Measurements from ENCODE around the gene RNU5B-1.

Gene RNU5B-1

DNA sequence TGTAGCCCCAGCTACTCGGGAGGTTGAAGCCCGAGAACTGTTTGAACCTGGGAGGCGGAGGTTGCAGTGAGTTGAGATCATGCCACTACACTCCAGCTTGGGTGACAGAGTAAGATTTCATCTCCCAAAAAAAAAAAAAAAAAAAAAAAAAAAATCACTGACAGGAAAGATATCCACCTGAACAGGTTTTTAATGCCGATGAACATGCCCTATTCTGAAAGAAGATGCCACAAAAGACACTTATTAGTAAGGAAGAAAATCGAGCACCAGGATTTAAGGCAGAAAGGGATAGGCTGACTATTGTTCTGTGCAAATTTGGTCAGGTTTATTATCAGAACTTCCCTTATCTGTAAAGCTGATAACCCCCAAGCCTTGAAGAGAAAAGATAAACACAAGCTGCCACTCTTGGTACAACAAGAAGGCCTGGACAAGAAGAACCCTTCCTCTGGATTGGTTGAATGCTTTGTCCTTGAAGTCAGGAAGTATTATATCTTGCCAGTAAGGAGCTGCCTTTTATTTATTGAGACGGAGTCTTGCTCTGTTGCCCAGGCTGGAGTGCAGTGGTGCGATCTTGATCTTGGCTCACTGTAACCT is 15.1 kb upstream of the RNU5B-1 start:
- DNase-seq, result no peak

DNA sequence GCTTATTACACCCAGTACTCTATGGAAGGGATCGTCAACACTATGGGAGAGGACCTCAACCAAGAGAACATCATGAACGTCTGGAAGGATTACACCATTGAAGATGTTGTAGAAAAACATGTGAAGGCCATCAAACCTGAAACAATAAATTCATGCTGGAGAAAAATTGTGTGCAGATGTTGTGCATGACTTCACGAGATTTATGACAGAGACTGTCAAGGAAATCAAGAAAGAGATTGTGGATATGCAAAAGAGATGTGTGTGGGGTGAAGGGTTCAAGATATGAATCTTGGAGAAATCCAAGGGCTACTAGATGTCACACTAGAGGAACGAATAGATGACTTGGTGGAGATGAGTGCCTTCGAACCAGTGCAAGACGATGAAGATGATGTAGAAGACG is 14.2 kb upstream of the RNU5B-1 start:
- DNase-seq, result no peak

DNA sequence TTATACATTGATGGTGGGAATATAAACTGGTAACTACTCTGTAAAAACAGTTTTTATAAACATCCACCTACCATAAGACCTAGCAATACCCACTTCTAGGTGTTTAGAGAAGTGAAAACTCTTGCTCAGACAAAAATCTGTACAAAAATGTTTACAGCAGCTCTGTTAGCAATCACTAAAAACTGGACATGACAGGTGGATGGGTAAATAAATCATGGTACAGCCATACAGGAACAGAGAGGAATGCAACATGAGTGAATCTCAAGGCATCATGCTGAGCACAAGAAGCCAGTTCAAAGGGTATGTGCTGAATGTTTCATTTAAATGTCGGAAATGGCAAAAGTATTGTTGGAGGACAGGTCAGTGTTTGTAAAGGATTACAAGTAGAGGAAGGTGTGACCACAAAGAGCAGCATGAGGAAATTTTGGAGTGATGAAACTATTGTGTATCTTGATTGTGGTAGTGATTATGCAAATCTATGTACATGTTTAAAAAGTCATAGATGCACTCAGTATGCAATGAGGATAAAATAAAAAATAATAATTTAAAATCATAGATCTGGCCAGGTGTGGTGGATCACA is 11.4 kb upstream of the RNU5B-1 start:
- no peak for DNase-seq

DNA sequence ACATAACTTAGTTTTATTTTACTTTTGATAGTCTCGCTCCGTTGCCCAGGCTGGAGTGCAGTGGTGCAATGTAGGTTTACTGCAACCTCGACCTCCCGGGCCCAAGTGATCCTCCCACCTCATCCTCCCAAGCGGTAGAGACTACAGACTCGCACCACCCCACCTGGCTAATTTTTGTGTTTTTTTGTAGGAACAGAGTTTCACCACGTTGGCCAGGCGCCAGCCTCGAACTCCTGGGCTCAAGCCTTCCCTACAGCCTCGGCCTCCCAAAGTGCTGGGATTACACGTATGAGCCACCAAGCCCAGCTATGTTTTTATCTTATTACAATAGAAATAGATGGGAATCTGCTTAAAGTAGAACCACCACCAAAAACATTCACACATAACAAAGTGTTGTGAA is 5.7 kb upstream of the RNU5B-1 start:
- DNase-seq, result no peak

DNA sequence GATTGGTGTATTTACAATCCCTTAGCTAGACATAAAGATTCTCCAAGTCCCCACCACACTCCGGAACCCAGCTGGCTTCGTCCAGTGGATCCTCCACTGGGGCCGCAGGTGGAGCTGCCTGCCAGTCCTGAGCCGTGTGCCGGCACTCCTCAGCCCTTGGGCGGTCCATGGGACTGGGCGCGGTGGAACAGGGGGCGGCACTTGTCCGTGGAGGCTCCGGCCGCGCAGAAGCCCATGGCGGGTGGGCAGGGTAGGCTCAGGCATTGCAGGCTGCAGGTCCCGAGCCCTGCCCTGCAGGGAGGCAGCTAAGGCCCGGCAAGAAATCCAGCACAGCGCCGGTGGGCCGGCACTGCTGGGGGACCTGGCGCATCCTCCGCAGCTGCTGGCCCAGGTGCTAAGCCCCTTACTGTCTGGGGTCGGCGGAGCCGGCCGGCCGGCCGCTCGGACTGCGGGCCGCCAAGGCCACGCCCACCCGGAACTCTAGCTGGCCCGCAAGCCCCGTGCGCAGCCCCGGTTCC is 3.5 kb upstream of the RNU5B-1 start:
- no peak for DNase-seq

DNA sequence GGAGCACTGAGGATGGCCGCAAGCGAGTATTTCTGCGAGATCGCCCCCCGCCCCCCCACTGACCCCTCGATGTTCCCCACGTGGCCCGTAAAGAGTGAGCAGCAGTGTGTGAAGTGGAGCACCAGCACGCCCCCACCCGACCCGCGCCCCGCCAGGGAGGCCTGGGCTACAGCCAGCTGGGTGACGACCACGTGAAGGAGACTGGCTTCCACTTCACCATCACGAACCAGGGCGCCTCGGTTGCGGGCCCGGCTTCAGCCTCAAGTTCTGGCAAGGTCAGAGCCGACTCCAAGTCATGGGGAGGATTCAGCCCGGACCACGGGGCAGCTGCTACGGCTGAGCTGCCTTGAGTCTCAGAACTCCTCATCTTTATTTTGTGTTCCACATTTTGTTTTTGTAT is 2.4 kb upstream of the RNU5B-1 start:
- no peak for DNase-seq

DNA sequence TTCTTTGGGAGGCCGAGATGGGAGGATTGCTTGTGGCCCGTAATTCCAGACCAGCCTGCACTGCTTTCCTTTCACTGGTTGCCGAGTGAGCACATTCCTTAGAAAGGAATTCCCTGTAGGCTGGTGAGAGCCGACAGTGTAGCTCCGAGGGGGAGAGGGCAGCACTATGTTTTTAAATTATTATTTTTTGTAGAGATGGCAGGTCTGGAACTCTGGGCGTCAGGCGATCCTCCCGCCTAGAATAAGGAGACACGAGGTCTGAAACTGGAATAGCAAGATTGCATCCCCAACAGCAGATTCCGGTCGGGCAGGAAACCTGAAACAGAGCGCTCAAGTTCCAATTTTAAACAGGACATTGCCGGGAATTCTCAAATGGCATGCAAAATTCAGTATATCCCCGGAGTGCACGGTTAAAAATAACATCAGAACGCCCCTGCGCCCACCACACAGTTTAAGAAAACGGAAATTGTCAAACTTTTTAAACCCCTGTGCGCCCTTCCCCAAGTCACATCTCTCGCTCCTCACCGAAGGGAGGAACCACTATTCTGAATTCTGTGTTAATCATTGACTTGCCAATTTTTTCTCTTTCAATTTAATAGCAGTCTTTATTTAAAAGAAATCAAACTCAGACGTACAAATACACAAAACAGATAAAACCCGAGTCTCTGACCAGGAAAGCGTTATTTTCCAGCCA is 643 bp upstream of the RNU5B-1 start:
- DNase-seq, result peak; percentile 65

DNA sequence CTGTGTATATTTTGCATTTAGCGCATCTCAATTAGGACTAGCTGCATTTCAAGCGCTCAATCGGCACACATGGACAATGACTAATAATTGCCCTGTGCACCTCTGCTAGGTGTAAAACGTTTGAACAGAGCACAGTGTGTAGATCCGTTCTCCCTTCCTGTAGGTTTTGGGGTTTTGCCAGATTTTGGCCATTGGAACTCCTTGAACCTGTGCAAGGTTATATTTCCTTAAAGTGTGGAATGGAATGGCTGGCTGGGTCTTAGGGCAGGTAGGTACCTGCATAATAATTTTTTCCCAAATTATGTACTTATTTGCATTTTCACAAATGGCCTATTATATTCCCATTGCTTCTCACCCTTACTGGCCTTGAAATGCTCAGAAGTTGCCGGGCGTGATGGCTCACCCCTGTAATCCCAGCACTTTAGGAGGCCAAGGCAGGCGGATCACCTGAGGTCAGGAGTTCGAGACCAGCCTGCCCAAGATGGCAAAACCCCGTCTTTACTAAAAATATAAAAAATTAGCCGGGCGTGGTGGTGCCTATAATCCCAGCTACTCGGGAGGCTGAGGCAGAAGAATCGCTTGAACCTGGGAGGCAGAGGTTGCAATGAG is 777 bp downstream of the RNU5B-1 start:
- no peak for DNase-seq

DNA sequence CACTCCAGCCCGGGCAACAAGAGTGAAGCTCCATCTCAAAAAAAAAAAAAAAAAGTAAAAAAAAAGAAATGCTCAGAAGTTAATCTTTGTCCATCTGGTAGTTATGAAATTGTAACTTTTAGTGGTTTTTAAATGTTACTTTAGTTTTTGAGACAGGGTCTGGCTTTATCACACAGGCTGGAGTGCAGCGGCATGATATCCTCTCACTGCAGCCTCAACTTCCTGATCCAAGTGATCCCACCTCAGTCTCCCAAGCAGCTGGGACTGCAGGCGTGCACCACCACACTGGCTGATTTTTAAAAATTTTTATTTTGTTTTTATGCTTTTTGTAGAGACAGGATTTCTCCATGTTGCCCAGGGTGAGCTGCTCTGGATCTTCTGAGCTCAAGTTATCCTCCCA is 1.3 kb downstream of the RNU5B-1 start:
- DNase-seq, result no peak

DNA sequence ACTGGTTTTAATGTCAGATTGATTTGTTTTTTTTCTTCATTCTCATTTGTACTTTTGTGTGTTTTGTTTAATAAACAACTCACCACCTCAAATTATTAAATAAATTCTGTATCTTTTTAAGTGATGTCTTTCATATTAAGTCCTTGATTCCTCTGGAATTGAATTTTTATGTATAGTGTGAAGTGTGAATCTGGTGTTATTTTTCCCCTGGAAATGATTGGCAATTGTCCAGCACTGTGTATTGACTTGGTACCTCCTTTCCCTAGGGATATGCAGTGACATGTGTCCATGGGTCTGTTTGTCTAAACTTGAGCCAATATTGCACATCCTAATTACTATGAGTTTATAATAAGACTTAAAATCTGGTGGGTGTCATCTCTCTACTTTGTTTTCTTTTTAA is 2.1 kb downstream of the RNU5B-1 start:
- DNase-seq, result no peak

DNA sequence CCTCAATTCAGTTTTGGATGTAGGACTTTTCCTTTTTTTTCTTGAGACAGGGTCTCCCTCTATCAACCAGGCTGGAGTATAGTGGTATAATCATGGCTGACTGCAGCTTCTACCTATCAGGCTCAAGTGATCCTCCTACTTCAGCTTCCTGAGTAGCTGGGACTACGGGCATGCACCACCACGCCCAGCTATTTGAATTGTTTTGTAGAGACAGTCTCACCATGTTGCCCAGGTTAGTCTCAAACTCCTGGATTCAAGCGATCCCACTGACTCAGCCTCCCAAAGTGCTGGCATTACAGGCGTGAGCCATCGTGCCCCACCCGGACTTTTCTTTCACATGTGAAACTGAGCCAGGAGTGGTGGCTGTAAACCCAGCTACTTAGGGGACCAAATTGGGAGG is 3.5 kb downstream of the RNU5B-1 start:
- no peak for DNase-seq

DNA sequence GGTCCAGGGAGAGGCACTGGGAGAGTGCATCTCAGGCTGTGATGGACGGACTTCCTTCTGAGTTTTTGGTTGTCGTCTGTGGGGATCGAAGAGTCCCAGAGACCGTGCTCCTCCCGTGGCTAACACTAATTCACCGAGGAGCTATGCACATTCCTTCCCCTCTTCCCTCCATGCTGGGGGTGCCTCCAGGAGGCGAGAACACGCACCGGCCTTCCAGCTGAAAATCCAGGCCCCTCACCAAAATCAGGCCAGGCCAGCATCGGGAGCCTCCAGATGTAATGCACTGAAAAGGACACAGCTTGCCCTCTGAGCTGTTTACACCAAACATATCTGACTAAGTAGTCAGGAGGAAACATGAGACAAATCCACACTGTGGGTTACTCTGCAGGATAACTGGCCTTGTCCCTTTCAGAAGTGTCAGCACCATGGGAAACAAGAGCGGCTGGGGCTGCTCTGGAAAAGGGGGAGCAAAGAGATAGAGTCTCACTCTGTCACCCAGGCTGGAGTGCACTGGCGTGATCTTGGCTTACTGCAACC is 5.5 kb downstream of the RNU5B-1 start:
- DNase-seq, result no peak

DNA sequence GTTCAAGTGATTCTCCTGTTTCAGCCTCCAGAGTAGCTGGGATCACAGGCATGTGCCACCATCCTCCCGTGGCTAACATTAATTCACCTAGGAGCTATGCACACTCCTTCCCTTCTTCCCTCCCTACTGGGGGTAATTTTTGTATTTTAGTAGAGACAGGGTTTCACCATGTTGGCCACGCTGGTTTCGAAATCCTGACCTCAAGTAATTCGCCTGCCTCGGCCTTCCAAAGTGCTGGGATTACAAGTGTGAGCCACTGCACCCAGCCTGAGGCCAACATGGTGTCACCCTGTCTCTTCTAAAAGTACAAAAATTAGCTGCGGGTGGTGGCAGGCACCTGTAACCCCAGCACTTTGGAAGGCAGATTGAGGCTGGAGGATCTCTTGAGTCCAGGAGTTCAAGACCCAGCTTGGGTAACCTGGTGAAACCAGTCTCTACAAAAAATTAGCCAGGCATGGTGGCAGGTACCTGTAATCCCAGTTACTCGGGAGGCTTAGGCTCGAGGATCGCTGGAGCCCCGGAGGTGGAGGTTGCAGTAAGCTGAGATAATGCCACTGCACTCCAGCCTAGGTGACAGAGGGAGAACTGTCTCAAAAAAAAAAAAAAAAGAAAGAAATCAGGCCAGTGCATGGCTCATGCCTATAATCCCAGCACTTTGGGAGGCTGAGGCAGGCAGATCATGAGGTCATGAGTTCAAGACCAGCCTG is 6.1 kb downstream of the RNU5B-1 start:
- no peak for DNase-seq

DNA sequence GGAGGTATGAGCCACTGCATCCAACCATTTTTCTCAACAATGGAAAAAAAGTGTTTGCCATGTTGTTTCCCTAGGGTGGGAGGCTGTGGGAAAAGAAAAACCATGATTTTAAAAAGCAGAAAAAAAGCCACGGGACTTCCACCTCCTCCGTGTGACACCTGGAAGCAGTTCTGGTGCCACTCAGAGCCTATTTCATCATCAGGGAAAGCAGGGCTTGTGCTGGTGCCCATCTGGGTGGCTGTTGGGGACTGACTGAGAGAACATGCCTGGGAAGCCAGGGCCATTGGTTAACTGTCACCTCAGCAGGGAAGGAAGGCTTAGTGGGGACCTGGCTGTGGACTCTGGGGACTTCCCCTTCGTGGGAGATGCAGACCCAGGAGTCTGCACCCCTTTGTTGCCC is 7.3 kb downstream of the RNU5B-1 start:
- no peak for DNase-seq

DNA sequence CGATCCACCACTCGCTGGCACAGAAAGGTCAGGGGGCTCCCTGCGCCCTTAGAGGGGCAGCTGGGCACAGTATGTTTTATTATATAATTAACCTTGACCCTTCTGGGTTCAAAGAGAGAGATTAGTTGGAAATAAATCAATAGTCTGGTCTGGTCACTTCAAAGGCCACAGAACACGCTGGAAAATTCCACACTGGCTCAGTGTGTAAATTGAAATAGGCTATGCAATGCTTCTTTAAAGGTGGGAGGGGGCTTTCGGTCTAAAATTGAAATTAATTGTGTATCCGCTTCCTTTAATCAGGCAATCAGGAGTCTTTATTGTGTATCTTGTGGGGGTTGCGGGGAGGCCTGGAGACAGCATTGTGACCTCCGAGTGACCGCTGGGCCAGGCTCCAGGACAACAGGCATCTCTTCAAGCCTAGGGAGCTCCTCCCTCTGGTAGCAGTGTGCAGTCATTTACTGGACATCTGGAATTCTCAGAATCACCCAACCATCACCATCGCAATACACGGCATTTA is 8.0 kb downstream of the RNU5B-1 start:
- DNase-seq, result no peak

DNA sequence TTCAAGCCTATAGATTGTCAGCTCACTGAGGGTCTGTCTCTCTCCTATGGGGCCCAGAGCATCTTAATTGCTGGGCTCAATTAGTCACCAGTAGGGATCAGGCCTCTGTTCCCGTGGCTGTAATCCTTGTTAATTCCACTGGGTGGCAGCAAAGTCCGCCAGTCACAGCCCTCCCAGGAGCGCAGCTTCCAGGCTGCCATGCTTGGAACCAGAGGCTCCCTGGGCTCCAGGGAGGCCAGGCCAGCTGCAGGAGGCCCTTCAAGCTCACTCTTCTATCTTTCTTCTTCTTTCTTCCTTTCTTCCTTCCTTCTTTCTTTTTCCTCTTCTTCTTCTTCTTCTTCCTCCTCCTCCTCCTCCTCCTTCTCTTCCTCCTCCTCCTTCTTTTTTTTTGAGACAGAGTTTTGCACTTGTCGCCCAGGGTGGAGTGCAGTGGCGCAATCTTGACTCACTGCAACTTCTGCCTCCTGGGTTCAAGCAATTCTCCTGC is 14.4 kb downstream of the RNU5B-1 start:
- DNase-seq, result peak; percentile 76

DNA sequence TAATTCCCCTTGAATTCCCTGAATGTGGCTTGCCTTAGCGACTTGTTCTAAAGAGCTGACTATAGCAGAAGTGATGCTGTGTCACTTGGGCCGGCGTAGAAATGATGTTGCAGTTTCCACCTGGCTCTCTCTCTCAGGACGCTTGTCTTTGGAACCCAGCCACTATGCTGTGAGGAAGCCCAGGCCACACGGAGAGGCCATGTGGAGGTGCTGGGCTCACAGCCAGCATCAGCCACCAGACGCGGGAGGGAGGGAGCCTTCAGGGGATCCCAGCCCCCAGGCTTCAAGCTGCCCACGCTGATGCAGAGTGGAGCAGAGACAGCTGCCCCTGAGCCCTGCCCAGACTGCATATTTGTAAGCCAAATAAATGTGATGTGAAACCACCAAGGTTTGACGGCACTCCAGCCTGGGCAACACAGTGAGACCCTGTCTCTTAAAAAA is 18.6 kb downstream of the RNU5B-1 start:
- DNase-seq, result peak; percentile 63

DNA sequence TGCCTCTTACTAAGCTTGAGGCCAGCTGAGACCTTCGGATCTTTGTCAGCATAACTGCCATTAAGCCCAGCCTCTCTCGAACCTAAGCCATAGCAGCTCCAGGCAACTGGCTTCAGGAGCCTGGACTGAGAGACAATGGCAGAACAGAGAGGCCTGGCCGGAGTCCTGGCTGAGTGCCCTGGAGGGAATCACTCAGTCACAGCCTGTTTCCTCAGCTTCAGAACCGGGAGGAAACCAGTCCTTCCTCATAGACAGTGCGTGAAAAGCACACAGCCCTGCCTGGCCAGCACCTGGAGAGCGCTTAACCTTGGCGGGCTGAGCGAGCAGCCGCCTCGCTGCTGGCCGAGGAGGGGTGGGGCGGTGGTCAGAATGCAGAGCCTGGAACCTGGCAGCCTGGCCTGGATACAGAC is 21.6 kb downstream of the RNU5B-1 start:
- DNase-seq, result peak; percentile 10

DNA sequence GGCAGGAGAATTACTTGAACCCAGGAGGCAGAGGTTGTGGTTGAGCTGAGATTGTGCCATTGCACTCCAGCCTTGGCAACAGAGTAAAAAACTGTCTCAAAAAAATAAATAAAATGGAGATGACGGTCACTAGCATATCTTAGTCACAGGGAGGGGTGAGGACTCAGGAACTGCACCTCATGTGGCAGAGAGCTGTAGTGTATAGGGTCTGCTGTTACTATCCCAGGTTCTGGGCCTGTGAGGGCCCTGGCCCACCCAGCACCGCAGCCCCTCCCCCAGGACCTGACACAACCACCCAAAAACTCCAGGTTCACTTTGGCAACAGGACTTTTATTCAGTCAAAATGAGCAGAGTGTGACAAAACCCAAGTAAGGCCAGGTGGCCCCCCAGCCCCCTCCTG is 22.3 kb downstream of the RNU5B-1 start:
- DNase-seq, result no peak

DNA sequence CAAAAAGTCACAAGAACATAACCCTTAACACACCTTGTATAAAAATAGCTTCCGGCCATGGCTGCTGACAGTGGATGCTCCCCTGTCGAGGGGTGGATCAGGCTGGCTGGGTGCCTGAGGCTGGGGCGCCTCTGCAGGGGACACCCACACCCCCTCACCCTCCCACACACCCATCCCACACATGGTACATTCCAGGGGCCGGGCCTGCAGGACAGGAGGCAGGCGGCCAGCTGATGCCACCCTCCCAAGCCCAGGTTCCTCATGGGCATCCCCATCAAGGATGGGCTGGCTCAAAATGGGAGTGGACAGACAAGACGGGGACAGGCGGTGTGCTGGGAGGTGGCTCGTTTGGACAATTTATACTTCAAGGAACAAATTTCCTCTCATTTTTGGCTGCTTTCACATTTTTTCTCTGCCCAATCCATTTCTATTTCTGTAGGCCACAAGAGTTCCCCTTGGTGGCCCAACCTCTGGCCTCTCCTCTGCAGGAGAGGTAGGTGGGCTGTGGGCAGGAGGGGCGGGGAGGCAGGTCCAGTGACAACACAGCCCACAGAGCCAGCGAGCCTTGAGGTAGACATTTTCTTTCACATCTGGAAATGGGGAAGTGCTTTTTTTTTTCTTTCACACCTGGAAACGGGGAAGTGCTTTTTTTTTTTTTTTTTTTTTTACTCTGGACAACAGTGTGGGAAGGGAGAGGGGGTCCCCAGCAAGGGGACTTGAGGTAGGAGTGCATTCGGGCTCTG is 23.3 kb downstream of the RNU5B-1 start:
- no peak for DNase-seq

DNA sequence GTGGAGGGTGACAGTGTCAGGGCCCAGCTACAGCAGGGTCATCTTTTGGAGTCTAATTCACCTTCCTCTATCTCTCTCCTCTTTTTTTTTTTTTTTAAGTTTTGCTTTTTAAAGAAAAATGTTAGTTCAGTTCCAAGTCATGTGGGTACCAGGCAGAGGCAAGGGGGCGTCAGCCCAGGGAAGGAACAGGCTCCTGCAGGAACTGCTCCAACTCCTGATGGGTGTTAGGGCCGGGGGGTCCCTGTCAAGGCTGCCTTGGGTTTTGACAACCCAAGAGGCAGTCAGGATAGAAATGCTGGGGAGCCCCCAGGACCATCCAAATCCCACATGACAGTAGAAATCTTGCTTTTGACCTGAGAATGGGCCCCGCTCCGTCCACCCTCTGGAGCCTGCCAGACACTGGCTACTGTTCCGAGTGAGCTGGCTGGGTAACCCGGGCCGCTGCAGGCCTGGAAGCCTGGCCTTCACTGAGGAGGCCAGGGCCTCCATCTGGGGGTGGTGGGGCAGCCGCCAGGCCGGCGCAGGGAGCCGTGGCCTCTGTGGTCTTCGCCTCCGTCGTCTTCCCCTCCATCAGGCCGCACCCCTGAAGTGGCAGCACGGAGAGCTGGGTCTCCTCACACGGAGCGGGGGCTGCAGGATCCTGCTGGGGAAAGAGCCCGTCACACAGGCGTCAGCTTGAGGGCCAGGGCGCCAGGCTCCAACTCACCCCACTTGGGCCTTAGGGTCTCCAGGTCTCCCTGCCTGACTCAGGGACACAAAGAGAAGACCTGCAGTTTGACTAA is 24.2 kb downstream of the RNU5B-1 start:
- no peak for DNase-seq
